Breast epithelium (tissue), 3 donors: ENCODE data around the gene PAN3.

Source experiments
- POLR2A ChIP-seq: fragments of 450-650 bp; IDR thresholded peaks from one replicate; pipeline ENCODE4 v1.6.1; 2016; ENCODE audit warnings: antibody characterized with exemption, mild to moderate bottlenecking, moderate library complexity
- TF ChIP-seq, protein P1 (sequence below), 3 donors: fragments of 450-650 bp; IDR thresholded peaks; one replicate each; pipeline ENCODE4 v1.5.1; 2016 to 2017; ENCODE audit warnings: antibody characterized with exemption in 3 of 3, mild to moderate bottlenecking in 3 of 3, moderate library complexity in 3 of 3

DNA sequence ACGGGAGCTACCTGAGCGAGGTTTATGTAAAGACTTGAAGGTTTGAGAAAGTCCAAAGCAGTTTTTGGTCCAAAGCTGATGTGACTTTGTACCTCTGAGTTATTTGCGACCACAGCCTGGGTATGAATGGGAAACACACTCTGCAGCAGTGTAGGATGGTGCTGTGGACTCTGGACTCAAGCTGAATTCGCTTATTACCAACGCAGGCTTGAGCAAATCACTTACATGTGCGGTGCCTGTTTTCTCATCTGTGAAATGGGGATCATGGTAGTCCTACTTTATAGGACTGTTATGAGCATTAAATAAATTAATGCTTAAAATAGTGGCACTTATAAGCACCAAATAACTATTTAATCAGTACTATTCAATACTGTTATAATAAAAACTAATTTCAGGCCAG lies 176.5 kb downstream of the PAN3 start:
- TF ChIP-seq, protein P1, sequence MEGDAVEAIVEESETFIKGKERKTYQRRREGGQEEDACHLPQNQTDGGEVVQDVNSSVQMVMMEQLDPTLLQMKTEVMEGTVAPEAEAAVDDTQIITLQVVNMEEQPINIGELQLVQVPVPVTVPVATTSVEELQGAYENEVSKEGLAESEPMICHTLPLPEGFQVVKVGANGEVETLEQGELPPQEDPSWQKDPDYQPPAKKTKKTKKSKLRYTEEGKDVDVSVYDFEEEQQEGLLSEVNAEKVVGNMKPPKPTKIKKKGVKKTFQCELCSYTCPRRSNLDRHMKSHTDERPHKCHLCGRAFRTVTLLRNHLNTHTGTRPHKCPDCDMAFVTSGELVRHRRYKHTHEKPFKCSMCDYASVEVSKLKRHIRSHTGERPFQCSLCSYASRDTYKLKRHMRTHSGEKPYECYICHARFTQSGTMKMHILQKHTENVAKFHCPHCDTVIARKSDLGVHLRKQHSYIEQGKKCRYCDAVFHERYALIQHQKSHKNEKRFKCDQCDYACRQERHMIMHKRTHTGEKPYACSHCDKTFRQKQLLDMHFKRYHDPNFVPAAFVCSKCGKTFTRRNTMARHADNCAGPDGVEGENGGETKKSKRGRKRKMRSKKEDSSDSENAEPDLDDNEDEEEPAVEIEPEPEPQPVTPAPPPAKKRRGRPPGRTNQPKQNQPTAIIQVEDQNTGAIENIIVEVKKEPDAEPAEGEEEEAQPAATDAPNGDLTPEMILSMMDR (IDR thresholded peaks at IDR 0.05) = no peak
- no peak for TF ChIP-seq POLR2A
